ENCODE data around the gene KIAA0232.
"Not testable (repeated sequence)": the region's sequence is repeated elsewhere in the genome, so short reads cannot be mapped to it uniquely, and the experiment has no call there.

KIAA0232 gene

GRCh38 chr4:6905516-6906445, 123.3 kb downstream of the KIAA0232 start:
- DNase-seq, result no peak

- not testable (repeated sequence) for DNase-seq
Measured at GRCh38 chr4:6906486-6906885, 124.0 kb downstream of the KIAA0232 start.

GRCh38 chr4:6907658-6908191, 125.2 kb downstream of the KIAA0232 start:
- DNase-seq, result no peak

GRCh38 chr4:6908432-6909112, 126.0 kb downstream of the KIAA0232 start:
- no peak for DNase-seq

- DNase-seq, result peak; percentile 65
Measured at GRCh38 chr4:6909113-6909969, 126.8 kb downstream of the KIAA0232 start, which contains the start of gene TBC1D14. Gene TBC1D14, plus strand, starts transcription at chr4:6909826. Its CDS starts 13,564 bp downstream, at chr4:6923390.

GRCh38 chr4:6909970-6910339, 127.4 kb downstream of the KIAA0232 start:
- no peak for DNase-seq

GRCh38 chr4:6910340-6910959, 127.9 kb downstream of the KIAA0232 start:
- DNase-seq, result no peak

GRCh38 chr4:6910960-6911874, 128.7 kb downstream of the KIAA0232 start:
- DNase-seq, result no peak

GRCh38 chr4:6911917-6912316, 129.4 kb downstream of the KIAA0232 start:
- not testable (repeated sequence) for DNase-seq

GRCh38 chr4:6912441-6912840, 129.9 kb downstream of the KIAA0232 start:
- DNase-seq, result no peak

- no peak for DNase-seq
Measured at GRCh38 chr4:6913350-6913905, 130.9 kb downstream of the KIAA0232 start.

- no peak for DNase-seq
Measured at GRCh38 chr4:6914448-6914847, 131.9 kb downstream of the KIAA0232 start.

- no peak for DNase-seq
Measured at GRCh38 chr4:6915041-6916005, 132.8 kb downstream of the KIAA0232 start.

- DNase-seq, result no peak
Measured at GRCh38 chr4:6916069-6916586, 133.6 kb downstream of the KIAA0232 start.

- no peak for DNase-seq
Measured at GRCh38 chr4:6916587-6917460, 134.3 kb downstream of the KIAA0232 start.

GRCh38 chr4:6917461-6918271, 135.1 kb downstream of the KIAA0232 start:
- DNase-seq, result no peak

GRCh38 chr4:6918338-6918737, 135.8 kb downstream of the KIAA0232 start:
- DNase-seq, result no peak
